GM19438 (cell line): ENCODE data around the gene RIPK4.
"Not testable (repeated sequence)": the region's sequence is repeated elsewhere in the genome, so short reads cannot be mapped to it uniquely, and the experiment has no call there.

Experiments used
- ATAC-seq: cut with Tn5 transposase; IDR thresholded peaks from one replicate; pipeline ENCODE4 v1.9.1; 2021; ENCODE audit warnings: low read depth; ENCODE audit not compliant: unreplicated experiment

Gene RIPK4

DNA sequence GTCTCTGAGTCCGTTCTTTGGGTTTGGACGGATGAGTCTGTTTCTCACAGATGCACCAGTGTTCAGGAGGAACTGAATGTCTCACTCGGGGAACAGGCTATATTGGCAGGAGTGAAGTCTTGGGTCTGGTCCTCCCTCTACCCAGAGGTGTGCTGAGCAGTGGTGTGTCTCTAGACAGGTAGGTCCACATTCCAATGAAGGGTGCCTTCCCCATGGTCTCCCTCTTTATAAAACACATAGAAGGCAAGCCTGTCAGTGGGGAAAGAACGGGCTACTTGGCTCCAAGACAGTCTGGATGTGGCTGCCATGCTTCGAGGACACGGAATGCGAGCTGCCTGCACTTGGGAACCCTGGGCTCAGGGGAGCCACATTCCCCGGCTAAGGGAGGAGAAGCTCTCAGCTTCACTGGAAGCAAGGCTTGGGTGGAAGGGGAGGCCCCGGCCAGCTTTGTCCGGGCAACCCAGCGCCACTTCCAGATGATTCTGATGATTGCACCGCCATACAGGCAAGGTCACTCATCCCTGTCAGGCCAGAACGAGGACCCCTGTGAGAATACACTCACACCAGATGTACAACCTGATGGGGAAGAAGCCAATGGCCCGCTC, 29.7 kb upstream of the RIPK4 start:
- ATAC-seq = no peak

DNA sequence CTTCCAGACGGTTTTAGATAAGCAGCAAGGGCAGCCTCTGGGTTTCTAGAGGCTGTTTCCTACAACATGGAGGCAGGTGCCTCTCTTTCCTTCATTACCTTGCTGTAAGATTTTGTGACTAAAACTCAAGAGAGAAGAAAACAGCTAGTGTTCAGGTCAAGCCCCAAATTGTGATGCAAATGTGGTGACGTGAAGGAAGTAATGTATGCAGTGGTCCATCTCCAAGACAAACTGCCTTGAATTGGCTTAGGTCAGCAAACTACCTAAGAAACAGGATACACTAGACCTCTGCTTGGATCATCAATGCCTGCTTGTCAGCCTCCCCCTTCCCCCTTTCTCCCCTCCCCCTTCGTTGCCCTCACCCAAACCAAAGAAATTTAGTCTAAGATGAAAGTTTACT, 28.9 kb upstream of the RIPK4 start:
- no peak for ATAC-seq

DNA sequence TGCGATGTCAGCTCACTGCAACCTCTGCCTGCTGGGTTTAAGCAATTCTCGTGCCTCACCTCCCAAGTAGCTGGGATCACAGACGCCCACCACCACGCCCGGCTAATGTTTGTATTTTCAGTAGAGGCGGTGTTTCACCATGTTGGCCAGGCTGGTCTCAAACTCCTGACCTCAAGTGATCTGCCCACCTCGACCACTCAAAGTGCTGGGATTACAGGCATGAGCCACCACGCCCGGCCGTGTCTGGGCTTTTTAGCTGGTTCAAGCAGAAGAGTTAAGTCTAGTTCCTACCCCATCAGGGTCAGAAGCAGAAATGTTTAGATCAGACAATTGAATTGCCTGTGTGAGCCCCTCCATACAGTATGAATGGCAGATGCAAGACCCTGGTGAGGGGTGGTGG, 27.7 kb upstream of the RIPK4 start:
- ATAC-seq = no peak

DNA sequence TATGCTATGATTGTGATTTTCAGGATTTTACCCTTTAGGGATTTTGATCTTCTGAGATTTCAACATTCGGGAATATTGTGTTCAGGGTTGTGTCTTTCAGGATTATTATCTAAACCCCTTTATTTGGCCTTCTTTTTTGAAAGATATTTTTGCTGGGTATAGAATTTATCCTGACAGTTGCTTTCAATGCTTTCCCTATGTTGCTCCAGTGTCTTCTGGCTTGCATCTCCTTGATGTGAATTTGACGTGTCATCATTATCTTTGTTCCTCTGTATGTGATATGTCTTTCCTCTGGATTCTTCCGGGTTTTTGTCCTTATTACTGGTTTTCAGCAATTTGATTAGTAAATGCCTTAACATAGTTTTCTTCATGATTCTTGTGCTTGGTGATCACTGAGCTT, 25.9 kb upstream of the RIPK4 start:
- no peak for ATAC-seq

DNA sequence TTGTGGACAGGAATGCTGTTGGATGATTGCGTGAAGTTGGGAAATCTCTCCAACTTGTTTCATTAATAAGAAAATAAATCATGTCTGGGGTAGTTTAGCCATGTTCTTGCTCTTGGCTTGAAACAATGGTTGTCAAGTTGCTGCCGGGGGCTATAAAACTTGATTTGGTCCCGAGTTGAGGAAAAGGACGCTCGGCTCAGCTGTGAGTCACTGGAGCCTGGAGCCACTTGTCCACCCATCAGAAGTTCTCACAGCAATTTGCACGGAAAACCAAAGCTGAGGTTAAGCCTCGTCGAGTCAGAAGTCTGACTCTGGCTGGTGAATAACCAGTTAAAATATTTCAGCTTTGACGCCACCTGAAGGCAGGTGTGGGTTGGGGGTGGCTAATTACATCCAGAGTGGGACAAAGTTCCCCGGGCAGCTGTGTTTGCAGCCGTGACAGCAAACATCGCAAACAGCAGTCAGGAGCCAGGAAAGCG, 19.7 kb upstream of the RIPK4 start:
- ATAC-seq = no peak

DNA sequence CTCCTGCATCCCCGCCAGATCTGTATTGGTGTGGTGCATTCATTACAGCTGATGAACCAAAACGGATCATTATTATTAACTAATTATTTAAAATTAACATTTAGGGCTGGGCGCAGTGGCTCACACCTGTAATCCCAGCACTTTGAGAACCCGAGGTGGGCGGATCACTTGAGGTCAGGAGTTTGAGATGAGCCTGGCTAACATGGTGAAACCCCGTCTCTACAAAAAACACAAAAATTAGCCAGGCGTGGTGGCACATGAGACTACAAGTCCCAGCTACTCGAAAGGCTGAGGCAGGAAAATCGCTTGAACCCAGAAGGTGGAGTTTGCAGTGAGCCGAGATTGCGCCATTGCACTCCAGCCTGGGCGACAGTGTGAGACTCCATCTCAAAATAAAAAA, 18.4 kb upstream of the RIPK4 start:
- ATAC-seq = not testable (repeated sequence)

DNA sequence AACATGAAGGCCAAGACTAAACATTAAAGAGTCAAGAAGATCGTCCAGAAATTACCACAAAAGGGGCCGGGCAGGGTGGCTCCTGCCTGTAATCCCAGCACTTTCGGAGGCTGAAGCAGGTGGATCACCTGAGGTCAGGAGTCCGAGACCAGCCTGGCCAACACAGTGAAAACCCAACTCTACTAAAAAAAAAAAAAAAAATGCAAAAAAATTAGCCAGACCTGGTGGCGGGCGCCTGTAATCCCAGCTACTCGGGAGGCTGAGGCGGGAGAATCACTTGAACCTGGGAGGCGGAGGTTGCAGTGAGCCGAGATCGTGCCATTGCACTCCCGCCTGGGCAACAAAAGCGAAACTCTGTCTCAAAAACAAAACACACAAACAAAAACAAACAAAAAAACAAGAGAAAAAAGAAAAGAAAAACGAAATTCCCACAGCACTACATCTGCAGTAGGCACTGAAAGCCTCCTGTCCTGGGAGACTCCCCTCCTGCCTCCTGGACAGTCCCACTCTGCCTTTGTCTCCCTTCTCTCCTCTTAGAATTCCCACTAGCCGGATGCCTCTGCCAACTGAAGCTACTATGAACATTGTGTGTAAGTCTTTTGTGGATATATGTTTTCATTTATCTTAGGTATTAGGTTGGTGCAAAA, 17.7 kb upstream of the RIPK4 start:
- ATAC-seq = no peak

DNA sequence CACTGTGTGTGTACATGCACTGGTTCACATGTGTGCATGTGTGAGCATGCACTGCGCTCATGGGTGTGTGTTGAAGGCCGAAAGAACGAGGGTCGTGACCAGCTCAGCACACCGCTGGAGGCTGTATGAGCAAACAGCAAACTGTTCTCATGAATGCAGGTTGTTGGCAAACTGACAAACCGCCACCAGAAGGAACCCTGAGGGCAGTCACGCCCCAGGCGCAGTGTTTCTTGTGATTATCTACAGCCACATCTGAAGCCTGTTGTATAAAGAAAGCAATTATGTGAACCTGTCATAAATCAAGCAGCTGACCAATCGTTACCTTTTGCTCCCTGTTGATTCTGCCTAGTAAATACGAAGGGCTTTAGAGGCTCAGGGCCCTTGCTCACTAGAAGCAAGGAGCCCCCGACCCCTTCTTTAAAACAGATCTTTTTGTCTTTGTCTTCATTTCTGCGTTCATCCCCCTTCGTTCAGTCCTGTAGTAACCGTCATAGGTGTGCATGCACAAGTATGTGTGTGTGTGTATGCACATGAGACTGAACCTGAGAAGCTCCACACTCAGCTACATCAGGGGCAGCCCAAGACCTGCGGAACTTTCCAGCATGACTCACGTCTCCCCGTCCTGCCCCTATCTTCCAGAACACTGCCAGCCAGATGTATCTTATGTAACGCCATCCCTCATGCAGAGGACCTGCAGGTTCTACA, 16.8 kb upstream of the RIPK4 start:
- no peak for ATAC-seq

DNA sequence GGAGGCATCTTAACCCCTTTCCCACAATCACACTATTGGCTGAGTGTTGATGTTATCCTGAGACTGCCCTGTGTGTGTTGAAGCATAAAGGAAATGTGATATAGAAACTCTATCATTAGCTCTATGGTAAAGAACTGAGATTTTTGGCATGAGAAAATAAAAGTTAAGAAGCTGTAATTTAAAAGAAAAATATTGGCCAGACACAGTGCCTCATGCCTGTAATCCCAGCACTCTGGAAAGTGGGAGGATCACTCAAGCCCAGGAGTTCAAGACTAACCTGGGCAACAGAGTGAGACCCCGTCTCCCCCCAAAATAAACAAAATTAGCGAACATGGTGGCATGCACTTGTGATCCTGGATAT, 14.2 kb upstream of the RIPK4 start:
- no peak for ATAC-seq

DNA sequence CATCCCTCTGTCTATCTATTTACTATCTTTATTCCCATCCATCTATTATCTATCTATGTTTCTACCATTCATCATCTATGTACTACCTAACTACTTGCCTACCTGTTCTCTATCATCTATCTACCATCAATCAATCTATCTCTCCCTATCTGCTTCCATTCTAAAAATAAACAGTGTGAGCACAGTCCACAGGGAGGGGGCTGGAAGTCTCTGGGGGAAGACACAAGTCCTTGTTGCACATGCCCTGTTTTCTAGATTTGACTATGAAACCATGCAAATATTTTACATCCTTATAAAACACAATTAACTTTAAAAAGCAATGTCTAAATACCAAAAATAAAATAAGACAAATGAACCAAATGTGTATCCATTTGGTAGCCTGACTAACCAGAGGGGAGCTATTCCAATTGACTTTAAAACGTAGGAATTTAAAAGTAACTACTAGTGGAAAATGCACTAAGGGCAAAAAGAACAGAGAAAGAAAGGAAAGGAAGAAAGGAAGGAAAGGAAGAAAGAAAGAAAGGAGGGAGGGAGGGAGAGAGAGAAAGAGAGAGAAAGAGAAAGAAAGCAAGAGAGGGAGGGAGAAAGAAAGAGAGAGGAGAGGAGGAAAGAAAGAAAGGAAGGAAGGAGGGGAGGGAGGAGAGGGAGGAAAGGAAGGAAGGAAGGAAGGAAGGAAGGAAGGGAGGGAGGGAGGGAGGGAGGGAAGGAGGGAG, 13.6 kb upstream of the RIPK4 start:
- ATAC-seq = no peak

DNA sequence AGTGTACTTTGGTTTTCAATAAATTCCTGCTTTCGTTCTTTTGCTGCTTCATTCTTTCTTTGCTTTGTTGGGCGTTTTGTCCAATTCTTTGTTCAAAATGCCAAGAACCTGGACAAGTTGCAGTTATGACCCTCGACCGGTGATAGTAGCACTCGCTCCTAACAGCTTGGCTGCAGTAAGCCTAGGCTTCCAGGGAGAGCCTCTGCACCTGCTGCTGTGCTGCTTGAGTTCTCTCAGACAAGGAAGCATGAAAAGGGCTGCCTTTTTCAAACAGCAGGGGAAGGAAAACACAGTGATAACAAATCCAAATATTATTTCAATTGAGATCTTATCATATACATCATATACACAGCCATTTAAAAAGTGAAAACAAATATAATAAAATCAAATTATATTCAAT, 12.8 kb upstream of the RIPK4 start:
- no peak for ATAC-seq

DNA sequence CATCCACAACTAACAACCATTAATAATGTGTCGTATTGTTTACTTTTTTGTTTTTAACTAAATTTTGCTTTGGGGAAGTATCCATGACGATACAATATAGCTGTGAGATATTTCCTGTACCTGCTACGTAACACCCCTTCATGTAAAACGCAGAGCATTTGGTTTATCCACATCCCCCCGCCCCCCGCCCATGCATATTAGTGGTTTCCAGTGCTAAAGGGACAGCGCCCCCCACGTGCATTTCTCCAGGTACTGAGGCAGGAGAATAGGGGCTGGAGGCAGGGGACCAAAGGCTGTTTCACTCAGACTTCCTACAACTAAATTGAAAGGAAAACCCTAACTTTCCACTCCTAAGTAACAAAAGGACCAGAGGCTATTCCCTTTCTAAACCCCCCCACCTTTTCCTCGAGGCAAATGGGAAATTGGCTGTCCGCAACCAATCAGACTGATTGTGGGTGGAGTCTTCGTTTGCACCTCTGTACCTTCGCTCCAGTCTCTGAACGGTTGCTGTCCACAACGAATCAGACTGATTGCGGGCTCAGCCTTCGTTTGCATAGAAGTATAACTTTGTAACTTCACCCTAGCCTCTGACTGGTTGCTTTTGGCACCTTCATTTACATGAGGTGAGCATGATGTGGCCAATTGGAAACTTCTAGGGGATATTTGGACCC, 12.2 kb upstream of the RIPK4 start:
- ATAC-seq = no peak

DNA sequence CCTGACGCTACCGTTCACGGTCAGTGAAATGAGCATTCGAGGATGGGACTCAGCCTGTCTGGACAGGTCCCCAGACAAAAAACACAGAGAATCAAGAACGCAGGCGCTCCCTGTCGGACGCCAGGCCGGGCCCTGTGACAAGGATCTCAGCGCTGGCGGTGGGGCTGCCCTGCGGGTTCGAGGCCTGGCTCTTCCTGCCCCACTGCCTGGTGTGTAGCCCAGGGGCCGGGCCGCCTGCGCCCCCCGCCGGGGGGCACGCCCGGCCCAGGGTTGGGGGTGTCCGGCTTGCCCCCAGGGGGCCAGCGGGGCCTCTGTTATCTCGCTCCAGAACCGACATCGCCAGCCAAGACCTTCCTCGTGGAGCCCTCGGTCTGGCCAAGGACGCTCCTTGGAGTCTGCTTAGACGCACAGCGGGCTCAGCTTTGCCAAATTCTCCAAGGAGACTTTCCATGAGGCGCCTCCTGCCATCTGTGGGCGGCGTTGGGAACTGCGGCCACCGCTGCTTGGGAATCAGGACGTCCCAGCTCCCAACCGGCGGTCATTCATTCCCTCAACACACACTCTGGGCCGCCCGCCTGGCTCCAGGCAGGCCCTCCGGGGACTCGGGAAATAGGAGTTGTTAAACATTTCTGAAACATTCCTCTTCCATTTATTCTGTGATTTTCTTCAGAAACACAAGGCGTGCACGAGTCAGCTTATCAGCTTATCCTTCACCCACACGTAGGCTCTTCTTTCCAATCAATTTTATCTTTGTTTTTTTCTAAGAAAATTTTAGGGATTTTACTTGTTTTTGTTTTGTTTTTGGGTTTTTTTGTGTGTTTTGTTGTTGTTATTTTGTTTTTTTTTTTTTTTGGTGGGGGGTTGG, 11.3 kb upstream of the RIPK4 start:
- ATAC-seq = no peak

DNA sequence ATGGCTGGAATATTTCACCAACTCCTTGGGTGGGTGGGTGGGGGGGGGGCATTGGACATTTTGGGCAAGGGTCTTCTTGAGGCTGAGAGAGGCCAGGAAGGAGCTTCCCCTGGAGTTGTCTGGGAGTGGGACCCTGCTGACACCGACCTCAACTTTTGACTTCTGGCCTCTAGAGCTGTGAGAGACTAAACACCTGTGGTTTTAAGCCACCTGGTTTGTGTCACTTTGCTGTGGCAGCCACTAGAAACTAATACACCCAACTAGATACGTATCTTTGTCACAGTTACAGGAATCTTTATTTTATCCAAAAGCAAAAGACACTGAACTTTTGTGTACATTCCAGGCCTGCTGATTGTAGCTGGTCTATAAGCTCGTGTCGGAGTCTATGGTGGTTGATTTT, 9.9 kb upstream of the RIPK4 start:
- no peak for ATAC-seq

DNA sequence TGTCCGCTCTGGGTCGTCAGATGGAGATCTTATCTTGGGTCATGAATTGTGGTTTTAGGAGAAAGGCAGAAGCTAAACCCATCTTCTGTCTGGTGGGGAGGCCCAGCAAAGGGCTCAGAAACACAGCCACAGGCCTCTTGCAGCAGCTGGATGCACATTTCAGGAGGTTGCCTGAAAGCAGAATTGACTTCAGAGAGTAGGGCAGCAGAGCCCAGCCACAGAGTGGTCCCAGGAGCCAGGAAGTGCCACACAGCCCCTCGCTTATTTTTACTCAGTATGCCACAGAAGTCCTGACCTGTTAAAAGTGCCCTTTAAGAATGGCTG, 8.3 kb upstream of the RIPK4 start:
- ATAC-seq = no peak

DNA sequence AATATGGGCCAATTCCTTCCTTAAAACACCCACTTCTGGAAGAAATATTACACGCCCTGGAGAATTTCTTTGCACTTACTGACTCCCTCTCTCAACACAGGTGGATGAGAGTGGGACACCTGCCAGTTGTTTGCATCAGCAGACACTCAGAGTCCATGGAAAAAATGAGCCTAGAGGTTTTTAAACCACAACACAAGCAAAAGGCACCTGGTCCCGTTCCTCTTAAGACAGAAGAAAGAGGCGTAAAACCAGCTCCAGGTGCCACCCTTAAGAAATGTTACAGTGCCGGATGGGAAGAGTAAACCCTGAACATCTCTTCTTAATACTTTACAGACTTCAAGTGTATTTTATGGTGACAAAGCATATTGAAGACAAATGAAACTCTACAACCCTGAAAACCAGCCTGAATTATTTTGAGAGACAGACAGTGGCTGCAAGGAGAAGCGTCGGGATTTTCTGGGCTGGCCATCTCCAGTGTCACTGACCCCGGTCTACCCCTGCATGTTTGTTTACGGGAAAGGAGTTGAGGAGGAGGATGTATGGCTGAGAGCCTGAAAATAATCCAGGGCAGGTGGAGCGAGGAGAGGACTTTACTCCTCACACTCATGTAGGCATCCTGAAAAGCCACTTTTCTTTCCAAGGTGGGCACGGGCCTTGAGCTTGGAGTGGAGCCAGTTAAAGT, 7.8 kb upstream of the RIPK4 start:
- no peak for ATAC-seq

DNA sequence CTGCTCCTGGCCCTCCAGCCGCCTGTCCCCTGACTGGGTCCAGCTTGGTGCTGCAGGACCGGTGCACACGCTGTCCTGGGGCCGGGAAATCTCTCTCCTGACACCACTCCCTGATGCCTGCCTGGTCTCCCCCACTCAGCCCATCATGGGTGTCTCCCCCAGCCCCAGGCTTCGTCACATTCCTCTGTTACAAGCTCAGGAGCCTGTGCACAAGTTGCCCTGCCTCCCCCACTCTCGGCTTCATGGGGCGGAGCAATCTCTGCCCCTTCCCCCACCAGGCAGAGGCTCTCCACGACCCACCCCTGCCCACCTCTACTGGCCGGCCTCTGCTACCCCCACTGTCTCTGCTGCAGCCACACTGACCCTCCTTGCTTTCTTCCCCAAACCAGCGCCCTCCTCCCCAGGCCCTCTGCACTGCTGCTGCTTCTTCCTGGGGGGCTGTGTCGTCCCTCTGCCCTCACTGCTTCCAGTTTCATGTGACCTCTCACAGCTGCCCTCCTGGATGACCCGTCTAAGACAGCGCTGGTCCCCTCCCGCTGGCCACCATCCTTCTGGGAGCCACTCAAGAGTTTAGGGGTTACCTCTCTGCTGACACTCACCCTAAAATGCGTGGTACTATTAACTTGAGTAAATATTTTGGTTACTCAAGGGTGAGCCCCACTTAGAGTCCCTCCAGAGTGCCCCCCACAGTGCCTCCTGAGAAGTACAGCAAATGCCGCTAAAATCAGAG, 5.7 kb upstream of the RIPK4 start:
- ATAC-seq = no peak

DNA sequence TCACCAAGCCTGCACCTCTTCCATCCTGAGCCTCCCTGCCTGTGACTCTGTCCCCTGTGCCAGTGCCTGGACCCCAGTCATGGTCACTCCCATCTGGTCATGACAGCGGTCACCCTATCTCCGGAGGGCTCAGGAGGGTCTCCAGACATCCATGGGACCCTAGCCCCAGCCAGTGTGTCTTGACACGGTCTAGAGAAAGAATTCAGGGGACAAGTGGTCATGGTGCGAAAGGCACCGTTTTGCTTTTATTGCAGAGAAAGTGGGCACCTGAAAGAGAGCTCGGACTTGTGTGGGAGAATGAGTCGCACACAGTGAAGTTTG, 4.7 kb upstream of the RIPK4 start:
- no peak for ATAC-seq
